ENCODE measurements around the gene IQGAP1.

GRCh38 chr15:90349072-90349471 lies 39.0 kb upstream of the IQGAP1 start:
- TF ChIP-seq CTCF (IDR thresholded peaks at IDR 0.05) (no peak), POLR2A (IDR thresholded peaks at IDR 0.05) (no peak)

Measured in lower leg skin (tissue), 3 donors.